Esophagus squamous epithelium (tissue), 5 donors: ENCODE results near the gene MDGA2. TPM values are rescaled to one million over a fixed set of nuclear protein-coding genes. Genes with fewer than 3 reads are reported as not detected.

Source experiments
- DNase-seq: peaks from one replicate; lab custom pipeline; 2025; lab: John Stamatoyannopoulos, UW
- H3K27ac ChIP-seq, 4 donors: fragments of 200-600 bp; sonication (generic); one replicate each; pipeline ENCODE4 v1.5.1; 2016 to 2019; ENCODE audit warnings: mild to moderate bottlenecking in 1 of 4
- H3K27me3 ChIP-seq, 4 donors: fragments of 200-600 bp; sonication (generic); 1 replicate in 3 of 4; 2 replicates in 1 of 4; pipeline versions ENCODE4 v1.5.1 to v1.6.0; 2017 to 2021; ENCODE audit warnings: antibody characterized with exemption in 1 of 4
- H3K36me3 ChIP-seq, 3 donors: fragments of 200-600 bp; sonication (generic); one replicate each; pipeline ENCODE4 v1.5.1; 2016 to 2019
- H3K4me1 ChIP-seq, 3 donors: fragments of 200-600 bp; sonication (generic); one replicate each; pipeline ENCODE4 v1.5.1; 2017 to 2019
- H3K4me3 ChIP-seq, 4 donors: fragments of 200-600 bp; sonication (generic); 1 replicate in 3 of 4; 2 replicates in 1 of 4; pipeline ENCODE4 v1.5.1; 2016 to 2019; ENCODE audit warnings: mild to moderate bottlenecking in 2 of 4, moderate library complexity in 1 of 4
- H3K9me3 ChIP-seq, 3 donors: fragments of 200-600 bp; sonication (generic); one replicate each; pipeline ENCODE4 v1.5.1; 2016 to 2019
- POLR2A ChIP-seq, 4 donors: fragments of 450-650 bp; IDR thresholded peaks; one replicate each; pipeline ENCODE4 v1.6.1; 2017; ENCODE audit warnings: antibody characterized with exemption in 4 of 4, mild to moderate bottlenecking in 4 of 4, moderate library complexity in 3 of 4
- whole genome bisulfite sequencing, 2 donors: methylation state at CpG; one replicate each; pipeline ENCODE4 v1.1.5; 2018; 5-methylcytosine and 5-hydroxymethylcytosine counted together
- intact Hi-C: fragments of 100-400 bp; cut with DNase I; formaldehyde crosslinking; loops from one replicate; pipeline ENCODE4 v1.15.0; 2022
- total RNA-seq, 4 donors: library from RNA; depleted of rRNA; stranded (reverse); fragments of >200 nt; gene quantifications; one replicate each; pipeline ENCODE4 v1.1.0, GENCODE V29; 2016
- TF ChIP-seq, protein P1 (sequence below), 6 experiments: fragments of 450-650 bp in 4 of 6; fragments of 200-600 bp in 2 of 6; sonication (generic) in 2 of 6; IDR thresholded peaks; one replicate each; pipeline ENCODE4 v1.5.1; 2016 to 2019; ENCODE audit warnings: antibody characterized with exemption in 6 of 6, mild to moderate bottlenecking in 4 of 6, moderate library complexity in 4 of 6
- donor health status: DM: yes; HTN: yes; CAD: no.

Gene MDGA2
- total RNA-seq, 4 donors from 2014 or later: not detected

DNA sequence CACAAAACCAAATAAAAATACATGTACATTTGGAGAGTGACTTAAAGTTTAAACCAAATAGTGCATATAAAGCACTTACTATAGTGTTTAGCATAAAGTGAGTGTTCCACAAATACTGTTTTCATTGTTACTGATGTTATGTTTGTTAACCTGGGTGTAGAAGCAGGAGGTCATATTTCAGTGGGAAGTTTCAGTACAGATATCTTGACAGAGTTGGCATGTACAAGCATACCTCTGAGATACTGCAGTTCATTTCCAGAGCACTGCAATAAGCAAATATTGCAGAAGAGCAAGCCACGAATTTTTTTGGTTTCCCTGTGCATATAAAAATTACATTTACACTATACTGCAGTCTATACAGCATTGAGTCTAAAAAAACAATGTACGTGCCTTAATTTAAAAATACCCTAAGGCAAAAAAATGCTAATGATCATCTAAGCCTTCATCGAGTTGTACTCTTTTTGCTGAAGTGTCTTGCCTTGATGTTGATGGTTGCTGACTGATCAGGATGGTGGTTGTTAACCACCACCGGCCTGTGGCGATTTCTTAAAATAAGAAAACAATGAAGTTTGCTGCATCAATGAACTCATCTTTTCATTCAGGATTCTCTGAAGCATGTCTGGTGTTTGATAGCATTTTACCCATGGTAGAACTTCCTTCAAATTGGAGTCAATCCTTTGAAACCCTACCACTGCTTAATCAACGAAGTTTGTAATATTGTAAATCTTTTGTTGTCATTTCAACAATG is 662.7 kb downstream of the MDGA2 start:
- Histone ChIP-seq H3K9me3 (no peaks in the 10 kb centered on the region), H3K4me3 (no peak overlapping the region), H3K36me3 (no peaks in the 10 kb centered on the region), H3K27ac (no peak overlapping the region), H3K4me1 (no peaks in the 10 kb centered on the region), H3K27me3 (no peaks in the 10 kb centered on the region)
- DNase-seq: no peak
- TF ChIP-seq, protein P1, sequence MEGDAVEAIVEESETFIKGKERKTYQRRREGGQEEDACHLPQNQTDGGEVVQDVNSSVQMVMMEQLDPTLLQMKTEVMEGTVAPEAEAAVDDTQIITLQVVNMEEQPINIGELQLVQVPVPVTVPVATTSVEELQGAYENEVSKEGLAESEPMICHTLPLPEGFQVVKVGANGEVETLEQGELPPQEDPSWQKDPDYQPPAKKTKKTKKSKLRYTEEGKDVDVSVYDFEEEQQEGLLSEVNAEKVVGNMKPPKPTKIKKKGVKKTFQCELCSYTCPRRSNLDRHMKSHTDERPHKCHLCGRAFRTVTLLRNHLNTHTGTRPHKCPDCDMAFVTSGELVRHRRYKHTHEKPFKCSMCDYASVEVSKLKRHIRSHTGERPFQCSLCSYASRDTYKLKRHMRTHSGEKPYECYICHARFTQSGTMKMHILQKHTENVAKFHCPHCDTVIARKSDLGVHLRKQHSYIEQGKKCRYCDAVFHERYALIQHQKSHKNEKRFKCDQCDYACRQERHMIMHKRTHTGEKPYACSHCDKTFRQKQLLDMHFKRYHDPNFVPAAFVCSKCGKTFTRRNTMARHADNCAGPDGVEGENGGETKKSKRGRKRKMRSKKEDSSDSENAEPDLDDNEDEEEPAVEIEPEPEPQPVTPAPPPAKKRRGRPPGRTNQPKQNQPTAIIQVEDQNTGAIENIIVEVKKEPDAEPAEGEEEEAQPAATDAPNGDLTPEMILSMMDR (IDR thresholded peaks at IDR 0.05): no peak
- TF ChIP-seq POLR2A (IDR thresholded peaks at IDR 0.05): no peak
- intact Hi-C loops: no loop called here
- WGBS, 2 donors: 54 to 61% methylated on average over 6 of the region's 6 CpGs

GRCh38 chr14:47009615-47010014 is 665.8 kb downstream of the MDGA2 start:
- no peaks in the 10 kb centered on the region for H3K9me3 ChIP-seq
- no peak for TF ChIP-seq POLR2A (IDR thresholded peaks at IDR 0.05)
- TF ChIP-seq, protein P1 (IDR thresholded peaks at IDR 0.05): no peak
- no peak overlapping the region for H3K4me3 ChIP-seq
- intact Hi-C loops: no loop called here
- no peak for DNase-seq
- no peaks in the 10 kb centered on the region for H3K4me1 ChIP-seq
- no peaks in the 10 kb centered on the region for H3K27me3 ChIP-seq
- H3K36me3 ChIP-seq: no peaks in the 10 kb centered on the region
- H3K27ac ChIP-seq: no peak overlapping the region
- 47 to 72% methylated on average over 3 of the region's 3 CpGs for WGBS, 2 donors

DNA sequence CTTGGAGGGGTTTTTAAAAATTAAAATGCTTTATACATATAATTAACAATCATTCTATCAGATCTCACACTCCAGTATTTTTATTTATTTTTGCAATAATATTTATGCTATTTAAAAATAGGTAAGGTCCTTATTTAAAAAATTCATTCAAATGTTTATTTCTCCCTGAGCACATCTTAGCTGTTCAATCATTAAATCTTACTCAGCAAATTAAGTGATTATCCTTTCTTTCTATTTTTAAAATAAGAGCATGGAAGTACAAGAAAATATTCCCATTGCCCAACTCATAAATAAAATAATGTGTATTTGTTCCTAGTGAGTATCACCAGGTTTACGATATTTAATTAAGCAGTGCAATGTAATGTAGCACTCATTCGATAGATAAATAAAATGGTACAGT is 666.7 kb downstream of the MDGA2 start:
- no peak overlapping the region for H3K27ac ChIP-seq
- TF ChIP-seq, protein P1 (IDR thresholded peaks at IDR 0.05): no peak
- no peak for TF ChIP-seq POLR2A (IDR thresholded peaks at IDR 0.05)
- intact Hi-C loops: no loop called here
- no peaks in the 10 kb centered on the region for H3K9me3 ChIP-seq
- no peaks in the 10 kb centered on the region for H3K36me3 ChIP-seq
- no peak for DNase-seq
- no peaks in the 10 kb centered on the region for H3K4me1 ChIP-seq
- H3K4me3 ChIP-seq: no peak overlapping the region
- no peaks in the 10 kb centered on the region for H3K27me3 ChIP-seq
- 81 to 89% methylated on average over 2 of the region's 2 CpGs for WGBS, 2 donors

- H3K9me3 ChIP-seq: no peaks in the 10 kb centered on the region
- intact Hi-C loops: no loop called here
- no peaks in the 10 kb centered on the region for H3K27me3 ChIP-seq
- H3K4me3 ChIP-seq: no peak overlapping the region
- no peaks in the 10 kb centered on the region for H3K4me1 ChIP-seq
- no peaks in the 10 kb centered on the region for H3K36me3 ChIP-seq
- H3K27ac ChIP-seq: no peak overlapping the region
- TF ChIP-seq POLR2A (IDR thresholded peaks at IDR 0.05): no peak
- TF ChIP-seq, protein P1 (IDR thresholded peaks at IDR 0.05): no peak
- no peak for DNase-seq
- WGBS, 2 donors: 33 to 36% methylated on average over 1 of the region's 1 CpG
Measured at GRCh38 chr14:46999661-47000060, 675.7 kb downstream of the MDGA2 start.

DNA sequence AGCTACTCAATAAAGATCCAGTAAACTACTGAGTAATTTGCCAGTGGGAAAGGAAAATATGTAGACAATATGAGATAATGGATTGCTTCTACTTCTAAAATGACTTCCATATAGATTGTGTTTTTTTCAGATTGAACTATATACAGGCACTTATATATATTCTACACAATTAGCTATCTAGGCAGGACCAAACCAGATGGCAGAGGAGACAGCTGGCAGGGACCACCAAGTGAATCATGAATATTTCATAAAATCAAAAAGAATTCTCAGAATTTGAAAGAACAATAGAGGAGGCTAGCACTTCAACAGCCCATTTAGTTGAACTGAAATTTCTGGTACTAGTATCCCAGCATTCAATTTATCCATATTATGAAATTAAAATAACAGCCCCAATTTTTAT is 685.8 kb downstream of the MDGA2 start:
- Histone ChIP-seq H3K4me3 (no peak overlapping the region), H3K27ac (no peak overlapping the region), H3K4me1 (no peaks in the 10 kb centered on the region), H3K9me3 (no peaks in the 10 kb centered on the region), H3K27me3 (no peaks in the 10 kb centered on the region), H3K36me3 (no peaks in the 10 kb centered on the region)
- TF ChIP-seq, protein P1 (IDR thresholded peaks at IDR 0.05): no peak
- TF ChIP-seq POLR2A (IDR thresholded peaks at IDR 0.05): no peak
- no peak for DNase-seq
- intact Hi-C loops: no loop called here
